ENCODE results near the gene CEMIP.

CEMIP gene

GRCh38 chr15:80830677-80831076 lies 51.5 kb downstream of the CEMIP start:
- no peak for DNase-seq

GRCh38 chr15:80831192-80831591 lies 52.0 kb downstream of the CEMIP start:
- no peak for DNase-seq

- DNase-seq = no peak
Measured at GRCh38 chr15:80831606-80832224, 52.5 kb downstream of the CEMIP start.

- no peak for DNase-seq
Measured at GRCh38 chr15:80832686-80833085, 53.5 kb downstream of the CEMIP start.

GRCh38 chr15:80834402-80834801 lies 55.2 kb downstream of the CEMIP start:
- no peak for DNase-seq

- DNase-seq = no peak
Measured at GRCh38 chr15:80834906-80835305, 55.7 kb downstream of the CEMIP start.

- DNase-seq = no peak
Measured at GRCh38 chr15:80835336-80835735, 56.2 kb downstream of the CEMIP start.

- DNase-seq = no peak
Measured at GRCh38 chr15:80836223-80836622, 57.1 kb downstream of the CEMIP start.

- no peak for DNase-seq
Measured at GRCh38 chr15:80837006-80837405, 57.8 kb downstream of the CEMIP start.

GRCh38 chr15:80838012-80838411 lies 58.8 kb downstream of the CEMIP start:
- no peak for DNase-seq

GRCh38 chr15:80838666-80839065 lies 59.5 kb downstream of the CEMIP start:
- no peak for DNase-seq

GRCh38 chr15:80839764-80840130 lies 60.6 kb downstream of the CEMIP start:
- DNase-seq = no peak

GRCh38 chr15:80840182-80841130 lies 61.3 kb downstream of the CEMIP start:
- no peak for DNase-seq

GRCh38 chr15:80841541-80841940 lies 62.4 kb downstream of the CEMIP start:
- DNase-seq = no peak

- no peak for DNase-seq
Measured at GRCh38 chr15:80844011-80844732, 65.0 kb downstream of the CEMIP start.

- DNase-seq = no peak
Measured at GRCh38 chr15:80846031-80846815, 67.1 kb downstream of the CEMIP start.

- DNase-seq = no peak
Measured at GRCh38 chr15:80849308-80849707, 70.1 kb downstream of the CEMIP start.

- DNase-seq = no peak
Measured at GRCh38 chr15:80850941-80851451, 71.8 kb downstream of the CEMIP start.

- DNase-seq = no peak
Measured at GRCh38 chr15:80852676-80853075, 73.5 kb downstream of the CEMIP start.

GRCh38 chr15:80854104-80854503 lies 74.9 kb downstream of the CEMIP start:
- no peak for DNase-seq

- no peak for DNase-seq
Measured at GRCh38 chr15:80855206-80855605, 76.0 kb downstream of the CEMIP start.

GRCh38 chr15:80856400-80856799 lies 77.2 kb downstream of the CEMIP start:
- DNase-seq = no peak

All from NCI-H526 treated with DMSO at 0.1 percent for 48 hours (cell line).